ENCODE data around the gene ARID5B.
A peak's percentile ranks its signal among the peaks of the same experiment; 100 is the strongest.

Gene ARID5B

GRCh38 chr10:61899997-61900828, 1.3 kb upstream of the ARID5B start:
- TF ChIP-seq, protein P1, sequence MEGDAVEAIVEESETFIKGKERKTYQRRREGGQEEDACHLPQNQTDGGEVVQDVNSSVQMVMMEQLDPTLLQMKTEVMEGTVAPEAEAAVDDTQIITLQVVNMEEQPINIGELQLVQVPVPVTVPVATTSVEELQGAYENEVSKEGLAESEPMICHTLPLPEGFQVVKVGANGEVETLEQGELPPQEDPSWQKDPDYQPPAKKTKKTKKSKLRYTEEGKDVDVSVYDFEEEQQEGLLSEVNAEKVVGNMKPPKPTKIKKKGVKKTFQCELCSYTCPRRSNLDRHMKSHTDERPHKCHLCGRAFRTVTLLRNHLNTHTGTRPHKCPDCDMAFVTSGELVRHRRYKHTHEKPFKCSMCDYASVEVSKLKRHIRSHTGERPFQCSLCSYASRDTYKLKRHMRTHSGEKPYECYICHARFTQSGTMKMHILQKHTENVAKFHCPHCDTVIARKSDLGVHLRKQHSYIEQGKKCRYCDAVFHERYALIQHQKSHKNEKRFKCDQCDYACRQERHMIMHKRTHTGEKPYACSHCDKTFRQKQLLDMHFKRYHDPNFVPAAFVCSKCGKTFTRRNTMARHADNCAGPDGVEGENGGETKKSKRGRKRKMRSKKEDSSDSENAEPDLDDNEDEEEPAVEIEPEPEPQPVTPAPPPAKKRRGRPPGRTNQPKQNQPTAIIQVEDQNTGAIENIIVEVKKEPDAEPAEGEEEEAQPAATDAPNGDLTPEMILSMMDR (conservative IDR thresholded peaks at IDR 0.05; ENCODE audit: low read length) = no peak
- H3K4me3 ChIP-seq (ENCODE audit: low read length) = peak overlapping the region; percentile 83
- DNase-seq (ENCODE audit: low read depth) = peak; percentile 69

- DNase-seq (ENCODE audit: low read depth) = no peak
- TF ChIP-seq, protein P1 (conservative IDR thresholded peaks at IDR 0.05; ENCODE audit: low read length) = no peak
- peak overlapping the region; percentile 83 for H3K4me3 ChIP-seq (ENCODE audit: low read length)
Observed at GRCh38 chr10:61901829-61902444, 438 bp downstream of the ARID5B start.

GRCh38 chr10:61902445-61903220, 1.1 kb downstream of the ARID5B start:
- peak overlapping the region; percentile 83 for H3K4me3 ChIP-seq (ENCODE audit: low read length)
- peak; percentile 59 for DNase-seq (ENCODE audit: low read depth)
- TF ChIP-seq, protein P1 (conservative IDR thresholded peaks at IDR 0.05; ENCODE audit: low read length) = peak; percentile 47; the same call in 1 of the 2 replicates

GRCh38 chr10:61903221-61903927, 1.9 kb downstream of the ARID5B start:
- DNase-seq (ENCODE audit: low read depth) = peak; percentile 55
- TF ChIP-seq, protein P1 (conservative IDR thresholded peaks at IDR 0.05; ENCODE audit: low read length) = peak; percentile 28; the same call in 1 of the 2 replicates
- H3K4me3 ChIP-seq (ENCODE audit: low read length) = peak overlapping the region; percentile 83

- peak overlapping the region; percentile 83 for H3K4me3 ChIP-seq (ENCODE audit: low read length)
- DNase-seq (ENCODE audit: low read depth) = peak; percentile 26
- TF ChIP-seq, protein P1 (conservative IDR thresholded peaks at IDR 0.05; ENCODE audit: low read length) = no peak
Observed at GRCh38 chr10:61903928-61904344, 2.4 kb downstream of the ARID5B start.
